Liver (tissue), 3 donors: ENCODE results near the gene ATP6V1G2.

Experiments used
- EGR1 ChIP-seq, 2 donors: IDR thresholded peaks; 2 replicates each; pipeline ENCODE4 v1.6.1; 2016 to 2018; ENCODE audit warnings: antibody characterized with exemption in 2 of 2, low read depth in 2 of 2
- GABPA ChIP-seq, 2 donors: IDR thresholded peaks in 1 of 2; conservative IDR thresholded peaks in 1 of 2; 2 replicates each; pipeline ENCODE4 v1.6.1; 2016; ENCODE audit warnings: antibody characterized with exemption in 2 of 2, mild to moderate bottlenecking in 1 of 2, moderate library complexity in 1 of 2
- HNF4A ChIP-seq, 2 donors: conservative IDR thresholded peaks; 2 replicates each; pipeline ENCODE4 v1.6.1; 2016; ENCODE audit warnings: antibody characterized with exemption in 2 of 2, mild to moderate bottlenecking in 2 of 2
- HNF4G ChIP-seq: IDR thresholded peaks from 2 replicates; pipeline ENCODE4 v1.6.1; 2016; ENCODE audit warnings: antibody characterized with exemption
- JUND ChIP-seq, 2 donors: IDR thresholded peaks; 2 replicates each; pipeline ENCODE4 v1.6.1; 2016; ENCODE audit warnings: antibody characterized with exemption in 2 of 2
- RAD21 ChIP-seq, 2 donors: IDR thresholded peaks; 2 replicates each; pipeline ENCODE4 v1.6.1; 2016; ENCODE audit warnings: antibody characterized with exemption in 2 of 2, mild to moderate bottlenecking in 2 of 2
- SP1 ChIP-seq: IDR thresholded peaks from 2 replicates; pipeline ENCODE4 v1.6.1; 2018; ENCODE audit warnings: antibody characterized with exemption, mild to moderate bottlenecking
- TAF1 ChIP-seq: conservative IDR thresholded peaks from 2 replicates; pipeline ENCODE4 v1.6.1; 2016; ENCODE audit warnings: antibody characterized with exemption, mild to moderate bottlenecking
- YY1 ChIP-seq: IDR thresholded peaks from 2 replicates; pipeline ENCODE4 v1.6.1; 2016; ENCODE audit warnings: antibody characterized with exemption, mild to moderate bottlenecking
- TF ChIP-seq, protein P1 (sequence below): fragments of 150-350 bp; IDR thresholded peaks from 2 replicates; pipeline ENCODE4 v1.5.1; 2017; ENCODE audit warnings: improper control_type of control experiment, low read depth, low read length; ENCODE audit not compliant: missing input control
- TF ChIP-seq, protein P2 (sequence below): IDR thresholded peaks from 2 replicates; pipeline ENCODE4 v1.6.1; 2016; ENCODE audit warnings: antibody characterized with exemption
- TF ChIP-seq, protein P3 (sequence below): IDR thresholded peaks from 2 replicates; pipeline ENCODE4 v1.6.1; 2016; ENCODE audit warnings: antibody characterized with exemption
- TF ChIP-seq, protein P4 (sequence below): IDR thresholded peaks from 2 replicates; pipeline ENCODE4 v1.6.1; 2016; ENCODE audit warnings: antibody characterized with exemption, mild to moderate bottlenecking
- TF ChIP-seq, protein P5 (sequence below): IDR thresholded peaks from 2 replicates; pipeline ENCODE4 v1.6.1; 2016; ENCODE audit warnings: antibody characterized with exemption
- donor health status: healthy.
- donor health status: healthy.

DNA sequence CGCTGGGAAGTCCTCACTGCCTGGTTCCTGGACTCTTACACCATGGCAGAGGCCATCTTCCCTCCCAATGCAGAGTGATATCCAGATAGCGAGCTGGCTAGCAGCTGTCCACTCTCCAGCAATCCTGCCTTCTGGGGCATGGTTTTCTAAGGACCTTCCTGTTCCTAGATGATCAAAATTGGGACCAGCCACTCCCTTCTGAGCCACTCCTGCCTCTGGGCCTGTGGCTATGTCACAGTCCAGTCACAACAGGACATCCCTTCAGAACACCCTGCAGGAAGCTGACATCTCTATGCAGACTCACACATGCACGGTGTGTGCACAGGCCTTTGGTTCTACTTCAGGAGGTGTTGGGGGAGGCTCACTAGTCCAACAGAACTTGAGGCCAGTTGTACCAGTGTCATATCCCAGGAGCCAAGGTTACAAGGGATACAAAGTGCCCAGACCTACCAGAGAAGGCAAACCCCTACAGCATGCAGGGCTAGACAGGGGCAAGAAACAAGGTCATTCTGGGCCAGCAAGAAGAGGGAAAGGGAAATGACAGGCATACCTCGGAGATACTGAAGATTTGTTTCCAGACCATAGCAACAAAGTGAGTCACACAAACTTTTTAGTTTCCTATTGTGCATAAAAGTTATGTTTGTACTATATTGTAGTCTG lies 20.3 kb downstream of the ATP6V1G2 start:
- TF ChIP-seq TAF1 (no peak), GABPA (IDR thresholded peaks at IDR 0.05 in 1 of 2, conservative IDR thresholded peaks at IDR 0.05 in 1 of 2) (no peak), JUND (IDR thresholded peaks at IDR 0.05) (no peak), HNF4A (conservative IDR thresholded peaks at IDR 0.05) (no peak), RAD21 (IDR thresholded peaks at IDR 0.05) (no peak), YY1 (no peak), SP1 (no peak), HNF4G (no peak), EGR1 (IDR thresholded peaks at IDR 0.05; ENCODE audit: low read depth in 2 of 2) (no peak)
- TF ChIP-seq, protein P1, sequence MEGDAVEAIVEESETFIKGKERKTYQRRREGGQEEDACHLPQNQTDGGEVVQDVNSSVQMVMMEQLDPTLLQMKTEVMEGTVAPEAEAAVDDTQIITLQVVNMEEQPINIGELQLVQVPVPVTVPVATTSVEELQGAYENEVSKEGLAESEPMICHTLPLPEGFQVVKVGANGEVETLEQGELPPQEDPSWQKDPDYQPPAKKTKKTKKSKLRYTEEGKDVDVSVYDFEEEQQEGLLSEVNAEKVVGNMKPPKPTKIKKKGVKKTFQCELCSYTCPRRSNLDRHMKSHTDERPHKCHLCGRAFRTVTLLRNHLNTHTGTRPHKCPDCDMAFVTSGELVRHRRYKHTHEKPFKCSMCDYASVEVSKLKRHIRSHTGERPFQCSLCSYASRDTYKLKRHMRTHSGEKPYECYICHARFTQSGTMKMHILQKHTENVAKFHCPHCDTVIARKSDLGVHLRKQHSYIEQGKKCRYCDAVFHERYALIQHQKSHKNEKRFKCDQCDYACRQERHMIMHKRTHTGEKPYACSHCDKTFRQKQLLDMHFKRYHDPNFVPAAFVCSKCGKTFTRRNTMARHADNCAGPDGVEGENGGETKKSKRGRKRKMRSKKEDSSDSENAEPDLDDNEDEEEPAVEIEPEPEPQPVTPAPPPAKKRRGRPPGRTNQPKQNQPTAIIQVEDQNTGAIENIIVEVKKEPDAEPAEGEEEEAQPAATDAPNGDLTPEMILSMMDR, result no peak
- TF ChIP-seq, protein P2, sequence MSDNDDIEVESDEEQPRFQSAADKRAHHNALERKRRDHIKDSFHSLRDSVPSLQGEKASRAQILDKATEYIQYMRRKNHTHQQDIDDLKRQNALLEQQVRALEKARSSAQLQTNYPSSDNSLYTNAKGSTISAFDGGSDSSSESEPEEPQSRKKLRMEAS, result no peak
- TF ChIP-seq, protein P3, sequence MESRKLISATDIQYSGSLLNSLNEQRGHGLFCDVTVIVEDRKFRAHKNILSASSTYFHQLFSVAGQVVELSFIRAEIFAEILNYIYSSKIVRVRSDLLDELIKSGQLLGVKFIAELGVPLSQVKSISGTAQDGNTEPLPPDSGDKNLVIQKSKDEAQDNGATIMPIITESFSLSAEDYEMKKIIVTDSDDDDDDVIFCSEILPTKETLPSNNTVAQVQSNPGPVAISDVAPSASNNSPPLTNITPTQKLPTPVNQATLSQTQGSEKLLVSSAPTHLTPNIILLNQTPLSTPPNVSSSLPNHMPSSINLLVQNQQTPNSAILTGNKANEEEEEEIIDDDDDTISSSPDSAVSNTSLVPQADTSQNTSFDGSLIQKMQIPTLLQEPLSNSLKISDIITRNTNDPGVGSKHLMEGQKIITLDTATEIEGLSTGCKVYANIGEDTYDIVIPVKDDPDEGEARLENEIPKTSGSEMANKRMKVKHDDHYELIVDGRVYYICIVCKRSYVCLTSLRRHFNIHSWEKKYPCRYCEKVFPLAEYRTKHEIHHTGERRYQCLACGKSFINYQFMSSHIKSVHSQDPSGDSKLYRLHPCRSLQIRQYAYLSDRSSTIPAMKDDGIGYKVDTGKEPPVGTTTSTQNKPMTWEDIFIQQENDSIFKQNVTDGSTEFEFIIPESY, result no peak
- TF ChIP-seq, protein P4, sequence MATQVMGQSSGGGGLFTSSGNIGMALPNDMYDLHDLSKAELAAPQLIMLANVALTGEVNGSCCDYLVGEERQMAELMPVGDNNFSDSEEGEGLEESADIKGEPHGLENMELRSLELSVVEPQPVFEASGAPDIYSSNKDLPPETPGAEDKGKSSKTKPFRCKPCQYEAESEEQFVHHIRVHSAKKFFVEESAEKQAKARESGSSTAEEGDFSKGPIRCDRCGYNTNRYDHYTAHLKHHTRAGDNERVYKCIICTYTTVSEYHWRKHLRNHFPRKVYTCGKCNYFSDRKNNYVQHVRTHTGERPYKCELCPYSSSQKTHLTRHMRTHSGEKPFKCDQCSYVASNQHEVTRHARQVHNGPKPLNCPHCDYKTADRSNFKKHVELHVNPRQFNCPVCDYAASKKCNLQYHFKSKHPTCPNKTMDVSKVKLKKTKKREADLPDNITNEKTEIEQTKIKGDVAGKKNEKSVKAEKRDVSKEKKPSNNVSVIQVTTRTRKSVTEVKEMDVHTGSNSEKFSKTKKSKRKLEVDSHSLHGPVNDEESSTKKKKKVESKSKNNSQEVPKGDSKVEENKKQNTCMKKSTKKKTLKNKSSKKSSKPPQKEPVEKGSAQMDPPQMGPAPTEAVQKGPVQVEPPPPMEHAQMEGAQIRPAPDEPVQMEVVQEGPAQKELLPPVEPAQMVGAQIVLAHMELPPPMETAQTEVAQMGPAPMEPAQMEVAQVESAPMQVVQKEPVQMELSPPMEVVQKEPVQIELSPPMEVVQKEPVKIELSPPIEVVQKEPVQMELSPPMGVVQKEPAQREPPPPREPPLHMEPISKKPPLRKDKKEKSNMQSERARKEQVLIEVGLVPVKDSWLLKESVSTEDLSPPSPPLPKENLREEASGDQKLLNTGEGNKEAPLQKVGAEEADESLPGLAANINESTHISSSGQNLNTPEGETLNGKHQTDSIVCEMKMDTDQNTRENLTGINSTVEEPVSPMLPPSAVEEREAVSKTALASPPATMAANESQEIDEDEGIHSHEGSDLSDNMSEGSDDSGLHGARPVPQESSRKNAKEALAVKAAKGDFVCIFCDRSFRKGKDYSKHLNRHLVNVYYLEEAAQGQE, result no peak
- TF ChIP-seq, protein P5, sequence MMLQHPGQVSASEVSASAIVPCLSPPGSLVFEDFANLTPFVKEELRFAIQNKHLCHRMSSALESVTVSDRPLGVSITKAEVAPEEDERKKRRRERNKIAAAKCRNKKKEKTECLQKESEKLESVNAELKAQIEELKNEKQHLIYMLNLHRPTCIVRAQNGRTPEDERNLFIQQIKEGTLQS, result no peak
